ENCODE data around the gene DNM3.

DNM3 gene

DNA sequence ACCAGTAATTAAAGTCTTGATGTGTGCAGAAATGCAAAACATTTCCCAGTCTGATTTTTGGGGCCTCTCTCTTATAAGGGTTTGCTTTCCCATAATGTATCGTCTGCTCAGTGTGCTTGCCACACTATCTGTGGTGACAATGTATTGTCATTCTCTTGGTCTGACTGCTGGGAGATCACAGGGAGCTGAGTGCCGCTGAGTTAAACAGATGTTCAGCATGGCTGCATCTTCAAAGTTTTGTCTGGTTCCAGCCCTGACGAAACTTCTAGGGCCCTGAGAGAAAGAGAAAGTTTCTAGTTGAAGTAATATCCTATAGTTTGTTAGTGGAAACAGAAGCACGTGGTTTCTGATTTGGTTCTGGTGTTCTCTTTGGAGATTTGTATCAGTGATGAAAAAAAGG lies 42.6 kb downstream of the DNM3 start:
- Histone ChIP-seq H3K9ac (ENCODE audit: low read length) (no peak overlapping the region), H3K4me1 (ENCODE audit: control insufficient read depth, insufficient read depth, low read length) (no peaks in the 10 kb centered on the region), H3K27me3 (ENCODE audit: control insufficient read depth, insufficient read depth, low read length) (no peaks in the 10 kb centered on the region), H3K27ac (ENCODE audit: low read depth, low read length) (no peak overlapping the region), H3K36me3 (ENCODE audit: control insufficient read depth, insufficient read depth, low read length) (no peaks in the 10 kb centered on the region), H3K4me3 (ENCODE audit: low read length) (no peak overlapping the region)

DNA sequence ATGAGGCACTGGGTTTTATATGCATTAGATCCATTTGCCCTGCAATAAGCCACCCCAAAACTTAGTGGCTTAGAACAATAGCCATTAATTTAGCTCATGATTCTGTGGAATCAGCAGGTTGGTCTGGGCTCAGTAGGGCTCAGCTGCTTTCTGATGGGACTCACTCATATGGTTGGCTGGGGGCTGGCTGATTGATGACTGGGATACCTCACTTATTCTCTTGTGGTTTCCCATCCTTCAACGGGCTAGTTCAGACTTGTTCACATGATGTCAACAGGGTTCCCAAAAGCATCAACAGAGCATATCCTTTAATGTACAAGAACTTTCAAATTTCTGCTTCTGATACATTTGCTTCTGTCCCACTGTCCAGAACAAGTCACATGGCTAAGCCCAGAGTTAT lies 43.2 kb downstream of the DNM3 start:
- Histone ChIP-seq H3K27me3 (ENCODE audit: control insufficient read depth, insufficient read depth, low read length) (no peaks in the 10 kb centered on the region), H3K4me3 (ENCODE audit: low read length) (no peak overlapping the region), H3K36me3 (ENCODE audit: control insufficient read depth, insufficient read depth, low read length) (no peaks in the 10 kb centered on the region), H3K4me1 (ENCODE audit: control insufficient read depth, insufficient read depth, low read length) (no peaks in the 10 kb centered on the region), H3K27ac (ENCODE audit: low read depth, low read length) (no peak overlapping the region), H3K9ac (ENCODE audit: low read length) (no peak overlapping the region)

GRCh38 chr1:171890131-171890530 lies 48.8 kb downstream of the DNM3 start:
- H3K27ac ChIP-seq (ENCODE audit: low read depth, low read length): no peak overlapping the region
- H3K36me3 ChIP-seq (ENCODE audit: control insufficient read depth, insufficient read depth, low read length): no peaks in the 10 kb centered on the region
- H3K27me3 ChIP-seq (ENCODE audit: control insufficient read depth, insufficient read depth, low read length): no peaks in the 10 kb centered on the region
- no peak overlapping the region for H3K4me3 ChIP-seq (ENCODE audit: low read length)
- H3K9ac ChIP-seq (ENCODE audit: low read length): no peak overlapping the region
- no peaks in the 10 kb centered on the region for H3K4me1 ChIP-seq (ENCODE audit: control insufficient read depth, insufficient read depth, low read length)

GRCh38 chr1:171896936-171897703 lies 55.8 kb downstream of the DNM3 start:
- no peak overlapping the region for H3K9ac ChIP-seq (ENCODE audit: low read length)
- H3K27me3 ChIP-seq (ENCODE audit: control insufficient read depth, insufficient read depth, low read length): no peaks in the 10 kb centered on the region
- H3K4me1 ChIP-seq (ENCODE audit: control insufficient read depth, insufficient read depth, low read length): no peaks in the 10 kb centered on the region
- no peaks in the 10 kb centered on the region for H3K36me3 ChIP-seq (ENCODE audit: control insufficient read depth, insufficient read depth, low read length)
- H3K27ac ChIP-seq (ENCODE audit: low read depth, low read length): no peak overlapping the region
- H3K4me3 ChIP-seq (ENCODE audit: low read length): no peak overlapping the region

GRCh38 chr1:171898941-171899340 lies 57.6 kb downstream of the DNM3 start:
- Histone ChIP-seq H3K36me3 (ENCODE audit: control insufficient read depth, insufficient read depth, low read length) (no peaks in the 10 kb centered on the region), H3K27me3 (ENCODE audit: control insufficient read depth, insufficient read depth, low read length) (no peaks in the 10 kb centered on the region), H3K27ac (ENCODE audit: low read depth, low read length) (no peak overlapping the region), H3K4me1 (ENCODE audit: control insufficient read depth, insufficient read depth, low read length) (no peaks in the 10 kb centered on the region), H3K4me3 (ENCODE audit: low read length) (no peak overlapping the region), H3K9ac (ENCODE audit: low read length) (no peak overlapping the region)

- H3K27ac ChIP-seq (ENCODE audit: low read depth, low read length): no peak overlapping the region
- H3K9ac ChIP-seq (ENCODE audit: low read length): no peak overlapping the region
- H3K4me3 ChIP-seq (ENCODE audit: low read length): no peak overlapping the region
- no peaks in the 10 kb centered on the region for H3K4me1 ChIP-seq (ENCODE audit: control insufficient read depth, insufficient read depth, low read length)
- H3K36me3 ChIP-seq (ENCODE audit: control insufficient read depth, insufficient read depth, low read length): no peaks in the 10 kb centered on the region
- H3K27me3 ChIP-seq (ENCODE audit: control insufficient read depth, insufficient read depth, low read length): no peaks in the 10 kb centered on the region
These were observed 58.5 kb downstream of the DNM3 start for GRCh38 chr1:171899838-171900237.

GRCh38 chr1:171901245-171901644 lies 59.9 kb downstream of the DNM3 start:
- Histone ChIP-seq H3K4me3 (ENCODE audit: low read length) (no peak overlapping the region), H3K27ac (ENCODE audit: low read depth, low read length) (no peak overlapping the region), H3K9ac (ENCODE audit: low read length) (no peak overlapping the region), H3K4me1 (ENCODE audit: control insufficient read depth, insufficient read depth, low read length) (no peaks in the 10 kb centered on the region), H3K36me3 (ENCODE audit: control insufficient read depth, insufficient read depth, low read length) (no peaks in the 10 kb centered on the region), H3K27me3 (ENCODE audit: control insufficient read depth, insufficient read depth, low read length) (no peaks in the 10 kb centered on the region)

DNA sequence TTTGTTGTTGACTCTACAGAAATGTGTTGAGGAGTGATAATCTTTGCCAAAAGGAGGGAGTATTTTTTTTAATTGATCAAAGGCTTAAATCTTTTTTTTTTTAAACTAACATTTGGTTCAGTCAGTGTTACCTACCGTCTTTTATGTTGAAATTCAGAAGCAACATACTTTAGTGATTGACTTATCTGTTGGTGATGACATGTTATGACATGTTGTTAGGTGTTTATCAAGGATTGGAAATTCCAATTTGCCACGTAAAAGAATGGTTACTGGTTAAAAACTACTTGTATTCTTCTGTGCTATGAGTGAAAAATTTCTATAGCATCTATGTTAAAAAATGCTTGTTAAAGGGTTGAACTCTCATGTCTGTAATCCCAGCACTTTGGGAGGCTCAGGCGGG lies 61.2 kb downstream of the DNM3 start:
- H3K4me3 ChIP-seq (ENCODE audit: low read length): no peak overlapping the region

GRCh38 chr1:171904778-171905450 lies 63.6 kb downstream of the DNM3 start:
- Histone ChIP-seq H3K9ac (ENCODE audit: low read length) (no peak overlapping the region), H3K4me3 (ENCODE audit: low read length) (no peak overlapping the region), H3K27me3 (ENCODE audit: control insufficient read depth, insufficient read depth, low read length) (no peaks in the 10 kb centered on the region), H3K27ac (ENCODE audit: low read depth, low read length) (no peak overlapping the region), H3K4me1 (ENCODE audit: control insufficient read depth, insufficient read depth, low read length) (no peaks in the 10 kb centered on the region), H3K36me3 (ENCODE audit: control insufficient read depth, insufficient read depth, low read length) (no peaks in the 10 kb centered on the region)

More for the DNA sequence above, 61.2 kb downstream of the DNM3 start:
- H3K36me3 ChIP-seq (ENCODE audit: control insufficient read depth, insufficient read depth, low read length): no peaks in the 10 kb centered on the region
- H3K27ac ChIP-seq (ENCODE audit: low read depth, low read length): no peak overlapping the region
- no peaks in the 10 kb centered on the region for H3K27me3 ChIP-seq (ENCODE audit: control insufficient read depth, insufficient read depth, low read length)
- no peaks in the 10 kb centered on the region for H3K4me1 ChIP-seq (ENCODE audit: control insufficient read depth, insufficient read depth, low read length)
- no peak overlapping the region for H3K9ac ChIP-seq (ENCODE audit: low read length)

GRCh38 chr1:171909711-171910110 lies 68.4 kb downstream of the DNM3 start:
- Histone ChIP-seq H3K27ac (ENCODE audit: low read depth, low read length) (no peak overlapping the region), H3K27me3 (ENCODE audit: control insufficient read depth, insufficient read depth, low read length) (no peaks in the 10 kb centered on the region), H3K4me3 (ENCODE audit: low read length) (no peak overlapping the region), H3K4me1 (ENCODE audit: control insufficient read depth, insufficient read depth, low read length) (no peaks in the 10 kb centered on the region), H3K9ac (ENCODE audit: low read length) (no peak overlapping the region), H3K36me3 (ENCODE audit: control insufficient read depth, insufficient read depth, low read length) (no peaks in the 10 kb centered on the region)

GRCh38 chr1:171910786-171911185 lies 69.5 kb downstream of the DNM3 start:
- Histone ChIP-seq H3K27ac (ENCODE audit: low read depth, low read length) (no peak overlapping the region), H3K9ac (ENCODE audit: low read length) (no peak overlapping the region), H3K36me3 (ENCODE audit: control insufficient read depth, insufficient read depth, low read length) (no peaks in the 10 kb centered on the region), H3K27me3 (ENCODE audit: control insufficient read depth, insufficient read depth, low read length) (no peaks in the 10 kb centered on the region), H3K4me3 (ENCODE audit: low read length) (no peak overlapping the region), H3K4me1 (ENCODE audit: control insufficient read depth, insufficient read depth, low read length) (no peaks in the 10 kb centered on the region)

DNA sequence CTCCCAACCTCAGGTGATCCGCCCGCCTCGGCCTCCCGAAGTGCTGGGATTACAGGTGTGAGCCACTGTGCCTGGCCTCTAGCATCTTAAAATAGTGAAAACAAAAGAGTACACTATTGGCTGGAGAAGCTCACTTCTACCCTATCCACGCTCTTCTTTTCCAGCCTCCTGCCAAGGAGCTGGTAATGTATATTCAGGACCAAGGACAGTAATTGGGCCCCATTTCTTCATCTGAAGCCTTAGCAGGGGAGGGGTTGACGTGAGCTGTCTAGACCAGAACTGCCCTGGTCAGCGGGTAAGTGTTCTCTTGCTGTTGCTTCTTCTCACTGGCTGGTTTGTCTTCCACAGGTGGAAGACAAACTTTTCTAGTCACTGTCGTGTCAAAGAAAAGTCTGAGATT lies 70.2 kb downstream of the DNM3 start:
- Histone ChIP-seq H3K27me3 (ENCODE audit: control insufficient read depth, insufficient read depth, low read length) (no peaks in the 10 kb centered on the region), H3K36me3 (ENCODE audit: control insufficient read depth, insufficient read depth, low read length) (no peaks in the 10 kb centered on the region), H3K27ac (ENCODE audit: low read depth, low read length) (no peak overlapping the region), H3K4me3 (ENCODE audit: low read length) (no peak overlapping the region), H3K4me1 (ENCODE audit: control insufficient read depth, insufficient read depth, low read length) (no peaks in the 10 kb centered on the region), H3K9ac (ENCODE audit: low read length) (no peak overlapping the region)
